Neuronal stem cell (in vitro differentiated cells): ENCODE measurements around the gene SHROOM1.

ENCODE experiments used
- DNase-seq: peaks from one replicate; pipeline ENCODE4 v3.0.0-alpha.2; 2013; ENCODE audit warnings: low spot score
- H2AFZ ChIP-seq: one replicate; pipeline ENCODE4 v1.6.1; 2013; ENCODE audit warnings: mild to moderate bottlenecking, low read length, inconsistent platforms
- H2AK5ac ChIP-seq: 2 replicates; pipeline ENCODE4 v1.6.1; 2013; ENCODE audit warnings: low read depth, mild to moderate bottlenecking, inconsistent platforms, low read length, moderate library complexity, mixed read lengths
- H2BK120ac ChIP-seq: 2 replicates; pipeline ENCODE4 v1.6.1; 2013; ENCODE audit warnings: low read depth, mild to moderate bottlenecking, inconsistent platforms, low read length, moderate library complexity, mixed read lengths
- H2BK12ac ChIP-seq: one replicate; pipeline ENCODE4 v1.6.1; 2013; ENCODE audit warnings: low read length, inconsistent platforms
- H2BK15ac ChIP-seq: 2 replicates; pipeline ENCODE4 v1.6.1; 2013; ENCODE audit warnings: mild to moderate bottlenecking, low read length, inconsistent platforms, mixed read lengths
- H2BK5ac ChIP-seq: one replicate; pipeline ENCODE4 v1.6.1; 2013; ENCODE audit warnings: inconsistent platforms, mild to moderate bottlenecking, low read length, moderate library complexity
- H3K14ac ChIP-seq: one replicate; pipeline ENCODE4 v1.6.1; 2013; ENCODE audit warnings: low read length, inconsistent platforms
- H3K18ac ChIP-seq: 2 replicates; pipeline ENCODE4 v1.6.1; 2013; ENCODE audit warnings: low read length, inconsistent platforms
- H3K23ac ChIP-seq: 2 replicates; pipeline ENCODE4 v1.6.1; 2013; ENCODE audit warnings: low read depth, mild to moderate bottlenecking, mixed read lengths, low read length, inconsistent platforms; ENCODE audit not compliant: poor library complexity
- H3K27ac ChIP-seq: replicated peaks from 3 replicates; pipeline ENCODE4 v1.5.1; 2013; ENCODE audit warnings: low read length, inconsistent platforms
- H3K27me3 ChIP-seq, 3 experiments: 2 replicates each; pipeline ENCODE4 v1.6.1; 2013; ENCODE audit warnings: low read length in 3 of 3, mild to moderate bottlenecking in 2 of 3, inconsistent platforms in 1 of 3, low read depth in 1 of 3, mixed read lengths in 1 of 3, moderate library complexity in 1 of 3; ENCODE audit not compliant: control insufficient read depth in 3 of 3, insufficient read depth in 3 of 3
- H3K36me3 ChIP-seq, 2 donors: replicated peaks in 1 of 2; 2 replicates each; pipeline ENCODE4 v1.6.1; 2013; ENCODE audit warnings: low read length in 2 of 2; ENCODE audit not compliant: control insufficient read depth in 2 of 2, insufficient read depth in 2 of 2
- H3K4ac ChIP-seq: 2 replicates; pipeline ENCODE4 v1.6.1; 2013; ENCODE audit warnings: inconsistent platforms, mild to moderate bottlenecking, low read length, moderate library complexity
- H3K4me1 ChIP-seq, 2 donors: 1 replicate in 1 of 2; 2 replicates in 1 of 2; pipeline ENCODE4 v1.6.1; 2013; ENCODE audit warnings: low read length in 2 of 2, low read depth in 1 of 2; ENCODE audit not compliant: control insufficient read depth in 2 of 2, insufficient read depth in 1 of 2
- H3K4me2 ChIP-seq: one replicate; pipeline ENCODE4 v1.6.1; 2013; ENCODE audit warnings: mild to moderate bottlenecking, low read length, inconsistent platforms; ENCODE audit not compliant: insufficient read depth, poor library complexity, severe bottlenecking
- H3K4me3 ChIP-seq, 2 donors: 2 replicates each; pipeline ENCODE4 v1.5.1; 2013; ENCODE audit warnings: low read length in 2 of 2, mild to moderate bottlenecking in 2 of 2, inconsistent platforms in 1 of 2, moderate library complexity in 1 of 2
- H3K79me1 ChIP-seq: one replicate; pipeline ENCODE4 v1.6.1; 2013; ENCODE audit warnings: low read depth, mild to moderate bottlenecking, inconsistent platforms, low read length, moderate library complexity
- H3K9ac ChIP-seq: one replicate; pipeline ENCODE4 v1.6.1; 2013; ENCODE audit warnings: mild to moderate bottlenecking, low read depth, low read length, inconsistent platforms; ENCODE audit not compliant: poor library complexity
- H3K9me3 ChIP-seq, 2 donors: replicated peaks in 1 of 2; 2 replicates each; pipeline versions ENCODE3 to v1.6.1; 2013; ENCODE audit warnings: low read length in 2 of 2, mild to moderate bottlenecking in 2 of 2, inconsistent platforms in 1 of 2, low read depth in 1 of 2, mixed read lengths in 1 of 2, moderate library complexity in 1 of 2; ENCODE audit not compliant: control insufficient read depth in 2 of 2, insufficient read depth in 1 of 2
- H4K8ac ChIP-seq: one replicate; pipeline ENCODE4 v1.6.1; 2013; ENCODE audit warnings: low read depth, mild to moderate bottlenecking, inconsistent platforms, low read length, moderate library complexity
- H4K91ac ChIP-seq: one replicate; pipeline ENCODE4 v1.6.1; 2013; ENCODE audit warnings: low read length, low read depth, mild to moderate bottlenecking, inconsistent platforms; ENCODE audit not compliant: poor library complexity
- WGBS, 2 donors: extraction: QIAGEN DNeasy Blood & Tissue Kit; methylation state at CpG; one replicate each; pipeline ENCODE4 v1.1.7; 2013; ENCODE audit warnings: missing lambda C conversion rate in 2 of 2, mixed read lengths in 1 of 2; ENCODE audit not compliant: insufficient read length in 2 of 2, insufficient replicate concordance in 1 of 2; ENCODE audit errors: extremely low coverage in 2 of 2; 5-methylcytosine and 5-hydroxymethylcytosine counted together

Gene SHROOM1

DNA sequence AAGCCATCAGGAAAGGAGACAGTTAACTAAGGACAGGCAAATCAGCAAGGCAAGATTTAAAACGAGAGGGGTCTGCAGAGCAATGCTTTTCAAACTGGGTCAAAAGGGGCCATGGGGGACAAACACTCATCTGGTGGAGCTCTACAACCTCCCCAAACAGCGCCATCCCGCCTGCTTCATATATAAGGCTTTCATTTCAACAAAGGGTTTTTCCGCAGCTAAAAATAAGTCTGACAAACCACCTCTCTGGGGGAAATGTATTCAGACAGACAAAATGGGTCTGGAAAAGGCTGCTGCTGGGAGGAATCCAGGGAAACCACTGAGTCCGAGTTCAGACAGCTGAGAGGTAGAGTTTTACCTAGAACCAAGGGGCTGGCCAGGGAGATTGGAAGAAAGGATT is 45.1 kb downstream of the SHROOM1 start:
- H4K8ac ChIP-seq = no peak overlapping the region
- no peak overlapping the region for H2AK5ac ChIP-seq
- H3K18ac ChIP-seq = no peak overlapping the region
- no peak overlapping the region for H4K91ac ChIP-seq
- H2AFZ ChIP-seq = peak overlapping the region; percentile 44
- no CpG with 5 or more reads among the region's 5 CpGs for WGBS, 2 donors
- H3K23ac ChIP-seq = no peak overlapping the region
- peaks cover 1 to 3% of the 10 kb centered on the region in 2 donors for H3K9me3 ChIP-seq
- H2BK120ac ChIP-seq = no peak overlapping the region
- H3K27me3 ChIP-seq = peaks cover 0 to 63% (median 0%) of the 10 kb centered on the region in 3 experiments
- no peaks in the 10 kb centered on the region for H3K36me3 ChIP-seq
- H3K14ac ChIP-seq = no peak overlapping the region
- H2BK12ac ChIP-seq = no peak overlapping the region
- no peak overlapping the region for H3K27ac ChIP-seq
- H3K4me1 ChIP-seq = peaks cover 0 to 3% of the 10 kb centered on the region in 2 donors
- H3K9ac ChIP-seq = no peak overlapping the region
- no peaks in the 10 kb centered on the region for H3K79me1 ChIP-seq
- no peak overlapping the region for H3K4ac ChIP-seq
- no peak overlapping the region for H3K4me3 ChIP-seq
- H3K4me2 ChIP-seq = no peak overlapping the region
- no peak for DNase-seq
- no peak overlapping the region for H2BK5ac ChIP-seq
- H2BK15ac ChIP-seq = no peak overlapping the region

DNA sequence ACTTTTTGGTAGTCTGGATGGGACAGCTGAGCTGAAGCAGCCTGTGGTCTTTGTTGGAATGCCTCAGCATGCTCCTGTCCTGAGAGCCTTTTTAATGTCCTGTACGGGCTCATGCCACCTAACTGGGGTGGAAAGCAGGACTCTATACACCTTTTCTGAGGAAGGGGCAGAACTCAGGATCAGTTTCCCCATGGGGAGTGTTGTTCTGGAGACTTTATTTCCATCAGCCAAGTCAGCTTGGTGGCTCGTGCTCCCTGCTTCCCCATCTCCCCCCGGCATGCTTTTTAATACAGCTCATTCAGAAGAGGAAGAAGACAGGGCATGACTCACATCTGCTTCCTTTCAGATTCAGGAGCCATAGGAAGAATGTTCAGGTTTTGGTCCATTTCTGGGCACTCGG is 48.3 kb downstream of the SHROOM1 start:
- no peak overlapping the region for H2BK12ac ChIP-seq
- DNase-seq = no peak
- H2BK15ac ChIP-seq = no peak overlapping the region
- H2BK120ac ChIP-seq = no peak overlapping the region
- H3K27ac ChIP-seq = no peak overlapping the region
- H4K8ac ChIP-seq = no peak overlapping the region
- H4K91ac ChIP-seq = no peak overlapping the region
- H2AK5ac ChIP-seq = no peak overlapping the region
- H3K4me3 ChIP-seq = no peak overlapping the region
- no peak overlapping the region for H2AFZ ChIP-seq
- no peaks in the 10 kb centered on the region for H3K79me1 ChIP-seq
- H3K18ac ChIP-seq = no peak overlapping the region
- no peaks in the 10 kb centered on the region for H3K36me3 ChIP-seq
- no peak overlapping the region for H3K9ac ChIP-seq
- H2BK5ac ChIP-seq = no peak overlapping the region
- peaks cover 0 to 3% of the 10 kb centered on the region in 2 donors for H3K4me1 ChIP-seq
- peaks cover 1 to 3% of the 10 kb centered on the region in 2 donors for H3K9me3 ChIP-seq
- WGBS, 2 donors = no CpG with 5 or more reads among the region's 4 CpGs
- no peak overlapping the region for H3K23ac ChIP-seq
- no peak overlapping the region for H3K4me2 ChIP-seq
- H3K4ac ChIP-seq = no peak overlapping the region
- H3K14ac ChIP-seq = no peak overlapping the region
- peaks cover 0 to 71% (median 21%) of the 10 kb centered on the region in 3 experiments for H3K27me3 ChIP-seq

DNA sequence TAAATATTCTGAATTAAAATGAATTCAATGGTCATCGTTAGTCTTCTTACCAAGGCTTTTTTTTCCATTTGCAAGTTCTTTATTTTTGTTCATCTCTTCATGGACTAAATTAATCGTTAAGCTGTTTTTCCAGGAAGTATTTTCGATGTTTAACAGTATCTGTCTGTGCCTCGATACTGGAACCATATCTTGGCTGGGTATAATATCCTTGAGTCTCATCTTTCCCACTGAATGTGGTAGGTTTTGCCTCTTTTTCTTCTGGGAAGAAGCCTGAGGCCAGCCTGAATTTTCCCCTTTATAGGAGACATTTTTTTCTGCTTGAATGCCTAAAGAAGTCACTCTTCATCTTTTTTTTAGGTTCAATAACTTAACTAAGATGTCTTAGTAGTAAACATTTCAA is 49.4 kb downstream of the SHROOM1 start:
- Histone ChIP-seq H2BK12ac (no peak overlapping the region), H3K4me3 (no peak overlapping the region), H3K4ac (no peak overlapping the region), H3K14ac (no peak overlapping the region), H2BK5ac (no peak overlapping the region), H3K23ac (no peak overlapping the region), H3K27me3 (peaks cover 0 to 71% (median 21%) of the 10 kb centered on the region in 3 experiments), H3K4me1 (peaks cover 0 to 4% of the 10 kb centered on the region in 2 donors), H3K27ac (no peak overlapping the region), H2BK120ac (no peak overlapping the region), H3K4me2 (no peak overlapping the region), H3K9ac (no peak overlapping the region), H2AK5ac (no peak overlapping the region), H4K8ac (no peak overlapping the region), H3K36me3 (no peaks in the 10 kb centered on the region), H4K91ac (no peak overlapping the region), H3K9me3 (peaks cover 0 to 1% of the 10 kb centered on the region in 2 donors), H3K18ac (no peak overlapping the region), H3K79me1 (peaks cover 1% of the 10 kb centered on the region), H2AFZ (no peak overlapping the region), H2BK15ac (no peak overlapping the region)
- WGBS, 2 donors = no CpG with 5 or more reads among the region's 4 CpGs
- DNase-seq = no peak

DNA sequence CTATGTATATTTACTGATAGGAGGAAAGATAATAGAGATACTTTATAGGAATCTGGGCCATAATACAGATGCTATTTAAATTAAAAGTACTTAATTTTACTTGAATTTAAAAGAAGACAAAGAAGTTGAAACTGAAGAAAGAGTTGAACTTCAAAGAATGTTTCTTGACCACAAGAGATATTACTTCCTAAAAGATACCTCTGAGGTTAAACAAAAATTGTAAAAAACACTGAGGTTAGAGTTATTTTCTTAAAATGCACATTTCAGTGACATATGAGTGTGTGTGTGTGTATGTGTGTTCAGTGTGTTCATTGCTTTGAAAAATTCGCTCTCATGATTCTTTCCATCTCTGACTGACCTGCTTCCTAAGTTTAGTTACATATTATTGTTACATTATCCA is 49.9 kb downstream of the SHROOM1 start:
- H3K27me3 ChIP-seq = peaks cover 0 to 67% (median 21%) of the 10 kb centered on the region in 3 experiments
- no peak overlapping the region for H2BK12ac ChIP-seq
- no peak overlapping the region for H4K91ac ChIP-seq
- no peak overlapping the region for H3K4me3 ChIP-seq
- no peak overlapping the region for H2BK120ac ChIP-seq
- no peaks in the 10 kb centered on the region for H3K9me3 ChIP-seq
- H2BK15ac ChIP-seq = no peak overlapping the region
- WGBS, 2 donors = no CpG with 5 or more reads among the region's 1 CpG
- no peak overlapping the region for H3K4ac ChIP-seq
- H3K23ac ChIP-seq = no peak overlapping the region
- no peak overlapping the region for H3K18ac ChIP-seq
- H2AK5ac ChIP-seq = no peak overlapping the region
- H3K36me3 ChIP-seq = no peaks in the 10 kb centered on the region
- H3K14ac ChIP-seq = no peak overlapping the region
- peaks cover 1 to 7% of the 10 kb centered on the region in 2 donors for H3K4me1 ChIP-seq
- no peak overlapping the region for H4K8ac ChIP-seq
- H3K4me2 ChIP-seq = no peak overlapping the region
- H3K79me1 ChIP-seq = peaks cover 2% of the 10 kb centered on the region
- no peak overlapping the region for H3K9ac ChIP-seq
- H3K27ac ChIP-seq = no peak overlapping the region
- no peak overlapping the region for H2BK5ac ChIP-seq
- H2AFZ ChIP-seq = no peak overlapping the region
- no peak for DNase-seq
